HG03469 (cell line): ENCODE data around the gene CCDC78.

Experiments
- ATAC-seq: cut with Tn5 transposase; IDR thresholded peaks from one replicate; pipeline ENCODE4 v1.9.1; 2021; ENCODE audit warnings: mild to moderate bottlenecking, moderate library complexity, moderate number of reproducible peaks; ENCODE audit not compliant: unreplicated experiment

The CCDC78 gene

DNA sequence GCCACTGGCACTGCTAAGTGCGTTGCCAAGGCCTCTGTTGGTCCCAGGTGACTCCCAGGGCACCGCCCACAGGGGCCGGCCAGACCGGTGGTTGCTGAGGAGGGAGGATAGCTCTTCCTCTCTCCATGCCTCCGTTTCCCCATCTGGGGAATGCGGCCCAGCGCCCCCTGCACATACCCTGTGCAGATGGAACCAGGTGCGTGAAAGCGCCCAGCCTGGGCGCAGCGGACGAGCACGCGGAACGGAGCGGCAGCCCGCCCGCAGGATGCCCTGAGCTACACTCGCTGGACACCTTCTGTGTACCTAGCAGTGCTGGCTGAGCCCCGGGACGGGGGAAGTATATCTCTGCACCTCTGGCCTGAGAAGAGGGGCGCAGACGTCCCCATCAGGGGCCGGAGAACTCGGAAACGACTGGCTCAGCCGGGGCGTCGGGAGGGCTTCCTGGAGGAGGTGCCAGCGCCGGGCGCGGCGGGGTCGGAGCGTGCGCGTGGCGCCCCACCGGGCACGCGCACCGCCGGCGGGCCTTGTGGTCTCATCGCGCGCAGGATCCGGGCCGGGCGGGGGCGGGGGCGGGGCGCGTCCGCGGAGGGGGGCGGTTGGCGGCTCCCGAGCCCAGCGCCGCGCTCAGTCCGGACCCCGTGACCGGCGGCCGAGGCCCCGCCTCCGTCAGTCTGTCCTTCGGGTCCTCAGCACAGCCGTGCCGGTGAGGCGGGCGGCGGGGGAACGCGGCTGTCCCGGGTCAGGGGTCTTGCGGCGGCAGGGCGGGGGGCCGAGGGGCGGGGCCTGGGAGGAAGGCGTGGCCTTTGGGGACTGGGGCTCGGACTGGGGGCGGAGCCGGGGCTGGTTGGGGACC is at the start of gene CCDC78, which contains the start of gene HAGHL:
TSS of gene CCDC78 (minus strand) at position 6 of the 853 bp plus-strand sequence. CDS start 76 bp downstream, outside the sequence.
TSS of gene HAGHL (plus strand) at position 669 of the 853 bp plus-strand sequence. CDS start 404 bp downstream, outside the sequence.
- no peak for ATAC-seq

- no peak for ATAC-seq
These were observed 49.1 kb upstream of the CCDC78 start for GRCh38 chr16:775236-775796.

GRCh38 chr16:774086-775001 is 48.1 kb upstream of the CCDC78 start:
- ATAC-seq: no peak

GRCh38 chr16:772959-773358 is 46.7 kb upstream of the CCDC78 start:
- no peak for ATAC-seq

DNA sequence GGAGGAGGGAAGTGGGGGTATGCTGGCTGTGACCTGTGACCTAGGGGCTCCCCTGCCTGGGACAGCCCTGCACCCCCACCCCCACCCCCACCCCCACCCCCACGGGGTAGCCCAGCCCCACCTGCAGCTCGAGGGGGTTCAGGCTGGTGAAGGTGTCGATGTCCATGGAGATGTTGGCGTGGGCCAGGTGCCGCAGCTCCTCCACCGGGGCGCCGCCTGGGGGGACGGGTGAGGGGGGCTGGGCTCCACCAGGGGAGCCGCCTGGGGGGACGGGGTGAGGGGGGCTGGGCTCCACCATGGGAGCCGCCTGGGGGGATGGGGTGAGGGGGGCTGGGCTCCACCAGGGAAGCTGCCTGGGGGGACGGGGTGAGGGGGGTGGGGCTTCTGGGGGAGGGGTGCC is 44.2 kb upstream of the CCDC78 start:
- ATAC-seq: no peak

DNA sequence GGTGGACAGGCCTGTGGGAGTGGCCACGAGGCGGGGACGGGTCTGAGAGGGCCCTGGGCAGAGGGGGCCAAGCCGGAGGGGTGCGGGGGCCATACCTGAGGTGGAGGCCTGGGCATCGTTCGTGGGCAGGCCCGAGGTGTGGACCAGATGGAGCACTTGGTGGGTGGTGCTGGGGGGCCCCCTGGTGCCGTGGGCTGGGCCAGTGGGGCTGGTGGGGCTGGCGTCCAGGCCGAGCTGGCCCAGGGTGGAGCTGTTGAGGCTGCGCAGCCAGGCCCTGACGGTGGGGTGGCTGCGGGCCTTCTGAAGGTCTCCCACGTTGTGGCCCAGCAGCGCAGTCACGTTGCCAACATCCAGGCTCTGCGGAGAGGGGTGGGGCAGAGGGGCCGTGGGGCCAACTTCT is 43.7 kb upstream of the CCDC78 start:
- ATAC-seq: no peak

DNA sequence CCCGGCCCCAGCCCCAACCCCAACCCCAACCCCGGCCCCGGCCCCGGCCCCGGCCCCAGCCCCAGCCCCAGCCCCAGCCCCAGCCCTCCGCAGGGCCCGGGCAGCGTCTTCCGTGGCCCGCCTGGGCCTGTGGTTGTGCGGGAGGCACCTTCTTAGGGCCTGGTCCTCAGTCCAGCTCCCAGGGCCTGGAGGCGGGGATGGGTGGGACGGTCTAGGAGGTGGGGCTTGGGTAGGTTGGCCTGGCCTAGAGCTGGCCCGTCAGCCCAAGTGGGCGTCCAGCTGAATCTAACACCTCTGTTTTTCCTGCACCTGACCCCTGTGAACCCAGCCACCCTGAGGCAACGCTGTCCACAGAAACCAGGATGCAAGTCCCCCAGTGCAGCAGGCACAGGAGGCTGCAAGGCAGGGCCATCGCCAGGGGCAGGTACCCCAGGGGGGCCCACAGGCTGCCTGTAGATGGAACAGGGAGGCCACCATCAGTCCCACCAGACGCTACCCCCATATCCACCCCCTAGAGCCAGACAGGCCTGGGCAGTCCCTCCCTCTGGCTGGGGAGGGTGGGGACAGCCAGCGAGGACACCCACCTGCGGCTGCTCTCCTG is 43.0 kb upstream of the CCDC78 start:
- no peak for ATAC-seq

- ATAC-seq: no peak
These were observed 42.2 kb upstream of the CCDC78 start for GRCh38 chr16:768428-768827.

DNA sequence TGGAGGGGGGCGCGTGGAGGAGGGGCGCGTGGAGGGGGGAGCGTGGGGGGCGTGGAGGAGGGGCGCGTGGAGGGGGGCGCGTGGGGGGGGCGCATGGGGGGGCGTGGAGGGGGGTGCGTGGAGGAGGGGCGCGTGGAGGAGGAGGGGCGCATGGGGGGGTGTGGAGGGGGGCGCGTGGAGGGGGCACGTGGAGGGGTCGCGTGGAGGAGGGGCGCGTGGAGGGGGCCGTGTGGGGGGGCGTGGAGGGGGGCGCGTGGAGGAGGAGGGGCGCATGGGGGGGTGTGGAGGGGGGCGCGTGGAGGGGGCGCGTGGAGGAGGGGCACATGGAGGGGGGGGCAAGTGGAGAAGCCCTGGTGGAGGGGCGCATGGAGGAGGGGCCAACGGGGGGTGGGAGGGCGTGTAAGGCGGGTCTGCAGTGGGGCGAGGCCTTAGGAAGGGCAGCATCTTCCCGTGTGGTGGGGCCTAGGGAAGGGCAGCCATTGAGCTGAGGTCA is 41.5 kb upstream of the CCDC78 start:
- ATAC-seq: no peak

- no peak for ATAC-seq
These were observed 40.8 kb upstream of the CCDC78 start for GRCh38 chr16:766820-767640.

- ATAC-seq: no peak
These were observed 40.0 kb upstream of the CCDC78 start for GRCh38 chr16:766008-766819.

DNA sequence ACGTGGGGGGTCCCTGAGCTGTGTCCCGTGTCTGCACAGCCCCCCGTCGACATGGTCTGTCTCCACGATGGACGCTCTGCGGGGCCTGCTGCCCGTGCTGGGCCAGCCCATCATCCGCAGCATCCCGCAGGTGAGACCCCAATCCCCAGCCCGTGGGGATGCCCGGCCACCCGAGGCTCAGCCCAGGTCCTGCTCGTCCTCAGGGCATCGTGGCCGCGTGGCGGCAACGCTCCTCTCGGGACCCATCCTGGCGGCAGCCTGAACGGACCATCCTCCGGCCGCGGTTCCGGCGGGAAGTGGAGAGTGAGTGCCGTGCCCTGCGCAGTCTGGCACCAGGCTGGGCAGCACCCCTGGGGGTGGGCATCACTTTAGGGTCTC is 39.2 kb upstream of the CCDC78 start:
- no peak for ATAC-seq

GRCh38 chr16:764848-765487 is 38.7 kb upstream of the CCDC78 start:
- no peak for ATAC-seq

DNA sequence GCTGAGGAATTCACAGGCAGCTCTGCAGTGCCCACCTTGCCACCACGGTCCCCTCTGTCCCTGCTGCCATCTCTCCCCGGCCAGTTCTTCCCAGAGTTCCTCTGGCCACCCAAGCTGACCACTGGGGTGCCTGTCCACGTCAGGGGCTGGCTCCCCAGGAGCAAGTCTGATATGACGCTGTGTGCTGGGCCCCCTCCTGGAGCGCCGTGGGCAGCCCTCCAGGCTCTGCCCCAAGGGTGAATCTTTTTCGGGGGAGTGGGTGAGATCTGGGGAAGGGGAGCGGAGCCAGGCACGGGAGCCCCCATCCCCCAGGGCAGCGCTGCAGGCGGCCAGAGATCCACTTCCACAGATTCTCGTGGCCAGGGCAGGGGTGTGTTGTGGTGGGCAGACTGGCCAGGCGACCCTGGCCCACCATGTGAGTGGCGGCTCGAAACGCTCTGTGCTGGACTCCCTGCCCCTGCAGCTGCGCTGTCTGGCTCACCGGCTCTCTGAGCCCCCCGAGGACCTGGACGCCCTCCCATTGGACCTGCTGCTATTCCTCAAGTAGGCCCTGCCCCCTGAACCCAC is 38.0 kb upstream of the CCDC78 start:
- no peak for ATAC-seq

- ATAC-seq: no peak
These were observed 37.3 kb upstream of the CCDC78 start for GRCh38 chr16:763369-764183.

- no peak for ATAC-seq
These were observed 36.5 kb upstream of the CCDC78 start for GRCh38 chr16:762595-763268.
